ENCODE results near the gene ARHGAP6.

Gene ARHGAP6

GRCh38 chrX:11566789-11567188 lies 98.9 kb downstream of the ARHGAP6 start:
- no peak for TF ChIP-seq CTCF (IDR thresholded peaks at IDR 0.05; ENCODE audit: low read depth, low read length, missing control alignments)
- H3K4me3 ChIP-seq (ENCODE audit: low read depth, low read length) = no peak overlapping the region
- no peak for DNase-seq (ENCODE audit: low read depth)
- in situ Hi-C loops (cut with HindIII; ENCODE audit: low sequenced_read_pairs) = no loop called here

- in situ Hi-C loops (cut with HindIII; ENCODE audit: low sequenced_read_pairs) = no loop called here
- no peak for TF ChIP-seq CTCF (IDR thresholded peaks at IDR 0.05; ENCODE audit: low read depth, low read length, missing control alignments)
- no peak overlapping the region for H3K4me3 ChIP-seq (ENCODE audit: low read depth, low read length)
- DNase-seq (ENCODE audit: low read depth) = no peak
Observed at GRCh38 chrX:11566173-11566572, 99.5 kb downstream of the ARHGAP6 start.

GRCh38 chrX:11564546-11564945 lies 101.2 kb downstream of the ARHGAP6 start:
- in situ Hi-C loops (cut with HindIII; ENCODE audit: low sequenced_read_pairs) = no loop called here
- no peak overlapping the region for H3K4me3 ChIP-seq (ENCODE audit: low read depth, low read length)
- no peak for DNase-seq (ENCODE audit: low read depth)
- TF ChIP-seq CTCF (IDR thresholded peaks at IDR 0.05; ENCODE audit: low read depth, low read length, missing control alignments) = no peak

GRCh38 chrX:11562570-11562969 lies 103.2 kb downstream of the ARHGAP6 start:
- no peak for DNase-seq (ENCODE audit: low read depth)
- in situ Hi-C loops (cut with HindIII; ENCODE audit: low sequenced_read_pairs) = no loop called here
- H3K4me3 ChIP-seq (ENCODE audit: low read depth, low read length) = no peak overlapping the region
- no peak for TF ChIP-seq CTCF (IDR thresholded peaks at IDR 0.05; ENCODE audit: low read depth, low read length, missing control alignments)

GRCh38 chrX:11558972-11559371 lies 106.7 kb downstream of the ARHGAP6 start:
- in situ Hi-C loops (cut with HindIII; ENCODE audit: low sequenced_read_pairs) = no loop called here
- peak; percentile 35 for TF ChIP-seq CTCF (IDR thresholded peaks at IDR 0.05; ENCODE audit: low read depth, low read length, missing control alignments)
- DNase-seq (ENCODE audit: low read depth) = no peak
- H3K4me3 ChIP-seq (ENCODE audit: low read depth, low read length) = no peak overlapping the region

GRCh38 chrX:11557120-11557519 lies 108.6 kb downstream of the ARHGAP6 start:
- H3K4me3 ChIP-seq (ENCODE audit: low read depth, low read length) = no peak overlapping the region
- TF ChIP-seq CTCF (IDR thresholded peaks at IDR 0.05; ENCODE audit: low read depth, low read length, missing control alignments) = no peak
- in situ Hi-C loops (cut with HindIII; ENCODE audit: low sequenced_read_pairs) = no loop called here
- peak; percentile 6 for DNase-seq (ENCODE audit: low read depth)

- DNase-seq (ENCODE audit: low read depth) = no peak
Observed at GRCh38 chrX:11555759-11556158, 110.0 kb downstream of the ARHGAP6 start.

More at GRCh38 chrX:11555759-11556158, 110.0 kb downstream of the ARHGAP6 start:
- in situ Hi-C loops (cut with HindIII; ENCODE audit: low sequenced_read_pairs) = no loop called here
- no peak for TF ChIP-seq CTCF (IDR thresholded peaks at IDR 0.05; ENCODE audit: low read depth, low read length, missing control alignments)
- no peak overlapping the region for H3K4me3 ChIP-seq (ENCODE audit: low read depth, low read length)
